Sigmoid colon (tissue), 4 donors: ENCODE measurements around the gene CASZ1.

Source experiments
- EP300 ChIP-seq, 4 donors: sonication (generic); formaldehyde crosslinking; IDR thresholded peaks; one replicate each; pipeline ENCODE4 v1.6.1; 2017; ENCODE audit warnings: antibody characterized with exemption in 4 of 4
- POLR2A ChIP-seq, 2 donors: fragments of 450-650 bp; IDR thresholded peaks; one replicate each; pipeline ENCODE4 v1.6.1; 2016; ENCODE audit warnings: antibody characterized with exemption in 2 of 2, mild to moderate bottlenecking in 2 of 2, moderate library complexity in 2 of 2
- TF ChIP-seq, protein P1 (sequence below), 4 experiments: fragments of 450-650 bp in 3 of 4; fragments of 200-600 bp in 1 of 4; IDR thresholded peaks; one replicate each; pipeline ENCODE4 v1.5.1; 2016 to 2019; ENCODE audit warnings: antibody characterized with exemption in 4 of 4, mild to moderate bottlenecking in 3 of 4, moderate library complexity in 2 of 4

DNA sequence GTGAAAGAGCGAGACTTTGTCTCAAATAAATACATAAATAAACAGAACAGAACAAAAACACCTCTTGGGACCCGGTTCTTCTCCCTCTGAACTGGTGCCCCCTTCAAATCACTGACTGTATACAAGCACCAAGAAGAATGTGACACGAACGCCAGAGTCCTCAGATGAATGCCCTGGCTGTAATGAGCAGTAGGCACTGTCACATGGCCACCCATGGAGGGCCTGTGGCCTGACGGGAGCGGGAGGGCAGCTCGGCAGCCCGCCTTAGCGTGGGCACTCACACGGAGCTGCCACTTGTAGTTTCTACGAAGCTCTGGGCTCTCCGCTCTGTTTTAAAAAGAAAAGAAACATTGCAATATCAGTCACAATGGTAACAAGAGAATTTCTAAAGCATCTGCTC lies 175.7 kb downstream of the CASZ1 start:
- TF ChIP-seq, protein P1, sequence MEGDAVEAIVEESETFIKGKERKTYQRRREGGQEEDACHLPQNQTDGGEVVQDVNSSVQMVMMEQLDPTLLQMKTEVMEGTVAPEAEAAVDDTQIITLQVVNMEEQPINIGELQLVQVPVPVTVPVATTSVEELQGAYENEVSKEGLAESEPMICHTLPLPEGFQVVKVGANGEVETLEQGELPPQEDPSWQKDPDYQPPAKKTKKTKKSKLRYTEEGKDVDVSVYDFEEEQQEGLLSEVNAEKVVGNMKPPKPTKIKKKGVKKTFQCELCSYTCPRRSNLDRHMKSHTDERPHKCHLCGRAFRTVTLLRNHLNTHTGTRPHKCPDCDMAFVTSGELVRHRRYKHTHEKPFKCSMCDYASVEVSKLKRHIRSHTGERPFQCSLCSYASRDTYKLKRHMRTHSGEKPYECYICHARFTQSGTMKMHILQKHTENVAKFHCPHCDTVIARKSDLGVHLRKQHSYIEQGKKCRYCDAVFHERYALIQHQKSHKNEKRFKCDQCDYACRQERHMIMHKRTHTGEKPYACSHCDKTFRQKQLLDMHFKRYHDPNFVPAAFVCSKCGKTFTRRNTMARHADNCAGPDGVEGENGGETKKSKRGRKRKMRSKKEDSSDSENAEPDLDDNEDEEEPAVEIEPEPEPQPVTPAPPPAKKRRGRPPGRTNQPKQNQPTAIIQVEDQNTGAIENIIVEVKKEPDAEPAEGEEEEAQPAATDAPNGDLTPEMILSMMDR (IDR thresholded peaks at IDR 0.05), result no peak
- TF ChIP-seq POLR2A (IDR thresholded peaks at IDR 0.05) (no peak), EP300 (IDR thresholded peaks at IDR 0.05) (no peak)
